DMS153 (cell line): ENCODE data around the gene ZFAND3.

Source experiments
- DNase-seq: peaks from one replicate; lab custom pipeline; 2025; lab: John Stamatoyannopoulos, UW

The ZFAND3 gene

GRCh38 chr6:37798436-37799262, 20.9 kb upstream of the ZFAND3 start:
- no peak for DNase-seq

DNA sequence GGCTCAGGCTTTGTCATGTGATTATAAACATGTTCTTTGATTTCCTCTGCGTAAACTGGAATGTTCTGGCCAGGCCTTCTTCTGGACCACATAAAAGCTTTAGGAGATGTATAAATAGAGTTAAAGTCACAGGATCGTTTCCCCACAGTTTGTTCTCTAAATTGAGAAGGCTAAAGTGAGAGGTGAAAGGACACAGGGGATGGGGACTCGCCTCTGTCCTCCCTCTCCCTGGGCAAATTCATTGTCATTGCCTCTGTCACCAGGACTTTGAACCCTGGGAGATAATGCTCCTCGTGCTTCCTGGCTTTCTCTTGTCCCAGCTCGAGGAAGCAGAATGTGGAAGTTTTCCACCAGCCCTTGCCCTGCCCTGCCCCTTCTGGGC, 20.3 kb upstream of the ZFAND3 start:
- no peak for DNase-seq

GRCh38 chr6:37800703-37801604, 18.6 kb upstream of the ZFAND3 start:
- DNase-seq = no peak

DNA sequence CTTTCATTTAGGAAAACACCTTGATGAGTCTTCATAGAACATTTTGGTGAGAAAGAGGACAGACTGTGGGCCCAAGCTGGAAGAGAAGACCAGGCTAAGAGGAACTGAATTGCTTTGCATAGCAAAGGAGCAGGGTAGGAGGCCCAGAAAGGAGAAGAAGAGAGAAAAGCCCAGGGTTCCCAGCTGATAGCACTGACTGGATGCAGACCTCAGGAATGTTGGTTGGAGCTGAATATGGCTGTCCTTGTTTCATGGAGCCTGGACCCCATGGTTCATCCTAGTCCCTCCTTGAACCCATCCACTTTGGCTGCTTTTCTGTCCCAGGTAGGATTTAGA, 18.0 kb upstream of the ZFAND3 start:
- no peak for DNase-seq

- no peak for DNase-seq
These were observed 16.7 kb upstream of the ZFAND3 start for GRCh38 chr6:37802810-37803209.

DNA sequence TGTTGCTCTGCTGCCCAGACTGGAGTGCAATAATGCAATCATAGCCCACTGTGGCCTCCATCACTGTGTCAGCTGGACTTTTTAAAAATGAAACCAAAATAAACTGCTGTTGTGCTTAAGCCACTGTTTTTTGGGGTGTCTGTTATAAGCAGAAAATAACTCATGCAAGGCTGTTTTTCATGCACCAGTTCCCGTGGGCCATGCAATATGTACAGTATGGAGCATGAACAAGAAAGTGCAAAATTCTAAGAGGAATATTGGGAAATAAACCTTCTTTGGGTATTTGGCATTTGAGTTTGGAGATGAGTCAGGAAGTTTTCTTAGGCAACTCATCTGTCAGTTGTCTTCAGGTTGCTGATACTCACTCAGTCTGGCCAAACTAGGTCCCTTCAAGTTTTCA, 14.9 kb upstream of the ZFAND3 start:
- no peak for DNase-seq

DNA sequence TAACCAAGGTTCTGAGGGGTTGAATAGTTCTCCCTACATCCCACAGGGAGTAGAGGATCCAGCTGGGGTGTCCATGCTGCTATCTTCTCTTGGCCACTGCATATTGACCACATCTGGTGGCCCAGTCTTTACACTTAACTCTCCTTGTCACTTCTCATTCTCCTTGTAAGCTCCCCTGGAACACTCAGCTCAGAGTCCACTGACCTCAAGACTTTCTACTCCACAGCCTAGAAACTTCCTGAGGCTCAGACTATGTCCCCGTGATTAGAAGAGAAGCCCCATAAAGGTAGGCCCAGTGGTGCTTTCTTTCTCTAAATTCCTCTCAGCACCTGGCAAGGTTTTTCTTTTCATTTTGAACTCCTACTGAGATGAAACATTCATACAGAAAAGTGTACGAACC, 13.3 kb upstream of the ZFAND3 start:
- DNase-seq = no peak

DNA sequence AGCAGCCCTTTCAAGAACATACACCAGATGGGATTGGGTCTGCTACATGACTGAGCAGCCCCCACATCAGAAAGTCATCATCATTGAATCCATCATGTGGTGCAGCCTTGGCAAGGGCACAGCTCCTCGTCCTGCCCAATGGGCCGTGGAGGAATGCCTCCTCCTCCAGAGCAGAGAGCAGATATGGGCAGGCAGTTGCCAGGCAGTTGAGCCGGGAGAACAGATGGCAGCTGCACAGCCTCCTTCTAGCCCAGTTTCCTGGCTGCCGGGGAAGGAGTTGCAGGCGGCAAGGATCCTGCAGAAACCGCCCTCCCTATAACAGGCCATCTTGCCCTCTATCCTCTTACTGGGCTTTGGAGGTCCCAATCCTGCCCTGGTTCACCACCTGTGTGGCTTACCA, 11.9 kb upstream of the ZFAND3 start:
- DNase-seq = no peak

DNA sequence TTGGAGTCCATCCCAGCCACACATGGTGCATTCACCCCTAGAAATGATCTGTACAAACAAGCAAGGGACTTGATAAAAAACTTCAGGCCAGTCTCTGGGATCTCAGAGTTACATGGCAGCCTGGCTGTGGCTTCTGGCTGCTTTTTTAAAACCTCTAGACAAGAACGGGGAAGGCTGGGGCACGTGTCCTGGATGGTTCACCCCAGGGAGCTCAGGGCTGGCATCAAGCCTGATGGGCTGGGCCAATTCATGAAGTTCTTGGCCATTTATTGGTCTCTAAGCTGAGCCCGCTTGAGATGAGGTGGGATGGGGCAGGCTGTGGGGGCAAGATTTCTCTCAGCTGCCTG, 10.4 kb upstream of the ZFAND3 start:
- DNase-seq = no peak

DNA sequence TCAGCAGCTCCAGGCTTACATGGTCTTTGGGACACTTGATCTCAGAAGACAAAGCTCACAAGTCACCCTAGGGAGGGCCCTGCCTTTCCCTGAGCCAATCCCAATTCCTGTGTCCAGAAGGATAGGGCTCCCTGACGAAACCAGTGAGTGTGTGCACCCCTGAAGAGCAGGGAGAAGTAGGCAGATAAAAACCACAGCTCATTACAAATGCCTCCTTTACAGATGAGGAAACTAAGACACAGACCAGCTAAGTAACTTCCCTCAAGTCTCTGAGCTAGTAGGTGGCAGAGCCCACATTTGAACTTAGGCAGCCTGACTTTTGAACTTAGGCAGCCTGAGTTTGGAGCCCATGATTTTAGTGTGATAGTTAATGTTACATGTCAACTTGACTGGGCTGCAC, 6.7 kb upstream of the ZFAND3 start:
- DNase-seq = no peak

- DNase-seq = no peak
These were observed 5.2 kb upstream of the ZFAND3 start for GRCh38 chr6:37814374-37814773.

DNA sequence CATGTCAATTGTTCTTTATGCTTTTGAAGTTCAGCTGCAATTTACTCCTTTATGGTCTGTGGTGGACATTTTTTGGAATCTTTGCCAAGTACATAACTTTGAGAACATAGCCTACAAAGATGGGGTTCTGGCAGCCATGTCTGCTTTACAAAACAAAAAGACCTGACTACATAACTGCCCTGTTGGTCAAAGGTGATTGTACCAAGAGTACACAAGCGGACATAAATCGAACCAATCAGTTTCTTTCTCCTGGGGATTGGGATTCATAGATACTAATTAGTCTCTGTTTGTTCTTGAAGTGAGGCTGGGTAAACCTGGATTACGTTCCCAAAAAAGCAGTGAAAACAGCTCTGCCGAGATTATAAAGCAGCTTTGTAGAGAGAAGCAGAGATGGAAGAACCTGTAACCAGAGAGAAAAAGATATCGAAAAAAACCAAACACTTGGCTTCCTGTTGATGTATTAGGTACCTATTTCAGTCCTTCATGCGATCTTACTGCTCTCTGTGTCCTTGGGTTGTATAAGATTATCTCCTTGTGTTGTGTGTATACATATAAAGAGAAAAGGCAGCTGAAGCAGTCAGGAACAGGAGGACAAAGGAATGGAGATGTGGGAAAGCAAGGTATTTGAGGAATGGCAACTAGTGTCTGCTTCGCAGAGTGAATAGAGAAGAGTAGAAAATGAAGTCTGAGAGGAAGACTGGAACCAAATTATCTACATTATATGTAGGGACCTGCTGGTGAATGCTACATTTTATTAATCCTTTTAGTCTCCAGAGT, 2.7 kb upstream of the ZFAND3 start:
- DNase-seq = no peak

GRCh38 chr6:37818536-37819176, 871 bp upstream of the ZFAND3 start:
- peak; percentile 94 for DNase-seq

DNA sequence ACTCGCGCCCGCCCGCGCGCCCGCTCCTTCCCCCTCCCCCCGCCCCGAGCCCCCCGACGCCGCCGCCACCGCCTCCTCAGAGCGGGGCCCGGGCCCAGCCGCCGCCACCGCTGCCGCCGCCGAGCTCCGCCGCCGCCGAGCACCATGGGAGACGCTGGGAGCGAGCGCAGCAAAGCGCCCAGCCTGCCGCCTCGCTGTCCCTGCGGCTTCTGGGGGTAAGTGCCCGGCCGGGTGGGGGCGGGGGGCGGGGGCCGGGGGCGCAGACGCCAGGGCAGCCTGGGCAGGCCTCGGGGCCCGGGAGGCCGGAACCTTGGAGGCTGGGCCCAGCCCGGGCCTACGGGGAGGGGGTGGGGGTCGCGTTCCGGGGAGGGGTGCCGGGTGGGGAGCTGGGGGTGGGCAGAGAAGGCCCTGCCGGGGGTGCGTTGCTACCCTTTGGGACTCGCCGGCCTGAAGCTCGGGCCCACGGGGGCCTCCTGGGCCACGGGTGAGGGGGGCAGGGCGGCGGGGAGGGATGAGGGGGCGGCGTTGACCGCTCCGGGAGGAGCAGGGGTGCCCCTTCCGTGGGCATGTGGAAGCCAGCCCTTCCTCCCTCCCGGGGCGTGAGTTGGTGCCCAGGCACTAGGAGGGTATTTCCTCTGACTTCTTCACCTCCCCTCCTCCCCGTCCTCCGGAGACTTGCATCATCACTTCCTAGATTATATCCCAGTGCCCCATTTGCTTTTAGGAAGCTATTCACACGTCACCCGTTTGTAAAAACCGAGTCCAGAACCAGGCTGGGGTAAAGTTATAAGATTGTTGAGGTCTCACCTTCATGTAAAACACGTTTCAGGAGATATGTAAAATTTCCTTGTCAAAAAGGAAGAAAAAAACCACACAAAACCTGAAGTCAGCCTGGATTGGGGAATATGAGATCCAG, 533 bp downstream of the ZFAND3 start:
- no peak for DNase-seq

- no peak for DNase-seq
These were observed 1.2 kb downstream of the ZFAND3 start for GRCh38 chr6:37820718-37821079.

- no peak for DNase-seq
These were observed 1.9 kb downstream of the ZFAND3 start for GRCh38 chr6:37821446-37821845.

DNA sequence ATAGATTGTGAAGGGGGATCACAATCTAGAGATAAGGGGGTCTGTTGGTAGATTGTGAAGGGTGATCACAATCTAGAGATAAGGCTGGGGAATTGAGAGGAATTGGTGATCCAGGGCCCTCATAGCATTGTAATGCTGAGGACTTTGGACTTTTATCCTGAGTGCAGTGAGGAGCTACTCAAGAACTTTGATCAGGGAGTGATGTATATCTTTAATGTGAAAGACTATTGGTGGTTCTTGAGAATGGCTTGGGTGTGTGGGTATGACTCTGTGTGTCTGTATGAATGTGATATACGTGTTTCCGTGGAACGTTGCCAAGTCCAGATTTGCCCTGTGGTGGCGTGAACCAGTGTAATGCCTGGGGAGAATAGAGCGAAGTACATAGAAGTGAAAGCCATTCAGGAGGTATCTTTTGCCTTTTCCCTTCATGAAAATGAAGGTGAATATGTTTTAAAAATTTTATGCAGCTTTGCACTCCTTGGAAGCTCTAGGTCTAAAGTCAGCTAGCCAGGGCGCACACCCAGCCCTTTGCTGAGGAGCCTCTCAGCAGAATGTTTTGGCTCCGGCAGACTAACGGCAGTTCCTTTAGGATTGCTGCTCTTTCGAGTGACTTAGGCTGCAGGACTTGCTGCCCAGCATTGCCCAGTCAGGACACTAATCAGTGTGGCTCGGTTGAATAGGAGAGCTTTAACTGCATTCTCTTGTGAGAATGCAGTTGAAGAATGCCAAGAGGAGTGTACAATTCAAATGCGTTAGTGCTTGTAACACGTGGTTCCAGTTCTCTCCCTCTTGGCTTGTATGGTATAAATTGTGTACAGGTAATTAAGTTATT, 3.5 kb downstream of the ZFAND3 start:
- no peak for DNase-seq

GRCh38 chr6:37824170-37824569, 4.6 kb downstream of the ZFAND3 start:
- DNase-seq = no peak

DNA sequence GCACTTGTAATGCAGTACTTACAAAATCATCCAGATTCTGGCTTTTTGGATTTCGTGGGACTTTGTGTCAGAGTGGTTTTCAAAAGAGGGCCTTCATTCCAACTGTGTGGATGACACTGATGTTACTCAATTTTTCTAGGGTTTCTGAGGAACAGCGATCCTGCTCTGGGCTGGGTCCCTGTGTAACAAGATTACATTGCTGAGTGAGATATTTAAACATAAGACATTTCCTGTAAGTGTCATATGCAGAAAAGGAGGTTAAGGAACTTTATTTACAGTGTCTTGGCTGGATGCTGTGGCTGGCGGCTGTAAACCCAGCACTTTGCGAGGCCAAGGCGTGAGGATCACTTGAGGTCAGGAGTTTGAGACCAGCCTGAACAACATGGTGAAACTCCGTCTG, 6.7 kb downstream of the ZFAND3 start:
- no peak for DNase-seq

GRCh38 chr6:37826993-37827392, 7.5 kb downstream of the ZFAND3 start:
- no peak for DNase-seq
